DMS153 treated with DMSO at 0.1 percent for 48 hours (cell line): ENCODE results near the gene GTF2I.
"Not testable (repeated sequence)": the region's sequence is repeated elsewhere in the genome, so short reads cannot be mapped to it uniquely, and the experiment has no call there.

Source experiments
- DNase-seq: peaks from one replicate; lab custom pipeline; 2025; ENCODE audit not compliant: unreplicated experiment; lab: John Stamatoyannopoulos, UW

Gene GTF2I

GRCh38 chr7:74657692-74658177 lies at the start of gene GTF2I:
Gene GTF2I, plus strand, starts transcription at chr7:74657718. Its CDS starts 31,411 bp downstream, at chr7:74689129.
- DNase-seq: no peak

GRCh38 chr7:74612015-74612829 lies 45.3 kb upstream of the GTF2I start:
- DNase-seq: peak; percentile 17

- no peak for DNase-seq
Observed at GRCh38 chr7:74615933-74616780, 41.4 kb upstream of the GTF2I start.

- no peak for DNase-seq
Observed at GRCh38 chr7:74617180-74617744, 40.3 kb upstream of the GTF2I start.

GRCh38 chr7:74619235-74619860 lies 38.2 kb upstream of the GTF2I start:
- no peak for DNase-seq

DNA sequence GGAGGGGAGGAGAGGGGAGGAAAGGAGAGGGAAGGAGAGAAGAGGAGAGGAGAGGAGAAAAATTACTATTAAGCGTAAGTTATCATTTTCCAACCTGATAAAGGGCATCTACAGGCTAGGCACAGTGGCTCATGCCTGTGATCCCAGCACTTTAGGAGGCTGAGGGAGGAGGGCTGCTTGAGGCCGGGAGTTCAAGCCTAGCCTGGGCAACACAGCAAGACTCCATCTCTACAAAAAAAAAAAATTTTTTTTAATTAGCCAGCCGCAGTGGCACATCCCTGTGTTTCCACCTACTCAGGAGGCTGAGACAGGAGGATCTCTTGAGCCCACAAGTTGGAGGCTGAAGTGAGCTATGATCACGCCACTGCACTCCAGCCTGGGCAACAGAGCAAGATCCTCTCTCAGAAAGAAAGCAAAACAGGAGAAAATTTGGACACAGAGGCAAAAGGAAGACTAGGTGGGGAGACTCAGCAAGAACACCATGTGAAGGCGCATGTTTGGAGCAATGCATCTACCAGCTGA lies 35.2 kb upstream of the GTF2I start:
- DNase-seq: no peak

- DNase-seq: no peak
Observed at GRCh38 chr7:74623135-74623534, 34.4 kb upstream of the GTF2I start.

- DNase-seq: no peak
Observed at GRCh38 chr7:74625446-74625845, 32.1 kb upstream of the GTF2I start.

DNA sequence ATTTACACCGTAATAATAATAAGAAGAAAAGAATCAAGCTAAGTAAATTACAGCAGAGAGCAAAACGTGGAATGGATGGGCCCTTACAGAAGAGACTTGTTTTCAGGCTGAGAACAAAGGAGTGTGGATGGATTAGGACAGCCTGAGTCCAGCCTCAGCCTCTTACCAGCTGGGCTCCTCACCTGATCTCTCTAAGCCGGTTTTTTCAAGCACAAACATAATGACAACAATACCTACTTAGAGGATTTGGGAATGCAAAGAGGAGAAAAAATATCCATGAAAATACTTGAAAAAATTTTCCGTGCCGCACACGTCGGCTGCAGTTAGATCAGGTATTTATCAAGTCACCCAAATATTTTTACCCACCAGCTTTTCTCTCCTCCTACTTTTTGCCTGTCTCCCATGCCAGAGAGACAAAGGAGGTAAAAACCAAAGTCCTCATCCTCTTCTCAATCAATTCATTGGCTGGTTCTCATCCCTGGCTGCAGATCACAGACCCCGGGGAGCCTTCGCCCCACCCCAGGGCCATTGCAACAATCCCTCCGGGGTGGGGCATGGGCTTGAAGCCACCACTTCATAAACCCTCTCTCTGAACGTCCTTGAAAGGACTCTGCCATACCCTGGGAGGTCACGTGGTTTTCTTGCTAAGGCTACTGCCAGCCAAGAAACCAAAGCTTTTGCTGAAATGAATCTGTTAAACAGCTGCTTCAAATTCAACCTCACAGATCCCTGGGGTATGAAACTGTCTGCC lies 29.7 kb upstream of the GTF2I start:
- peak; percentile 33 for DNase-seq

- DNase-seq: no peak
Observed at GRCh38 chr7:74632505-74632904, 25.0 kb upstream of the GTF2I start.

GRCh38 chr7:74633451-74633921 lies 24.0 kb upstream of the GTF2I start:
- no peak for DNase-seq

DNA sequence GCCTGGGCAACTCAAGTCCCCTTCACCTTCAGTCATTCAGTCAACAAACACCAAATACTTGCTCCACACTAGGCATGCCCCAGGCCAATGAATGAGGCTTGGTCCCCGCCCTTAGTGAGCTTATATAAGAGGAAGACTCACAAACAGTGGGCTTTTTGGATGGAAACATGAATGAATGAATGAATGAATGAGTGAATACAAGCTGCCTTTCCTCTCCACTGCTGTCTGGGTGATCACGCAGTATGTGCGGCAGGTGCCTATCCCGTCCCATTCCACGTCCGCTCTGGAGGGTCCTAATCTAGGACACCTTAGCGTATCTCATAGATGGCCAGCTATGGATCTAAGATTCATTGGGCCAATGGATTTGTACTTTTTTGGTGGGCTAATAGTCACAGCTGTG lies 19.8 kb upstream of the GTF2I start:
- DNase-seq: no peak

DNA sequence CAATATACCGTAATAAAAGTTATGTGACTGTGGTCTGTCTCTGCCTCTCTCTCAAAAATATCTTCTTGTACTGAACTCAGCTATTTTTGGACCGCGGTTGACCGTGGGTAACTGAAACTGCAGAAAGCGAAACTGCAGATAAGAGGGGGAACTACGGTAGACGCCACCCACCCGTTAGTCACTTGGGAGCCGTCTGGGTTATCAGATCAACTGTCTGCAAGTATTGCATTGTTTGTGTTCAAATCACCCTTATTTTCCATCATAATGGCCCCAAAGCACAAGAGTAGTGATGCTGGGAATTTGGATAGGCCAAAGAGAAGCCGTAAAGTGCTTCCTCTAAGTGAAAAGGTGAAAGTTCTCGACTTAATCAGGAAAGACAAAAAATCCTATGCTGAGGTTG lies 7.5 kb upstream of the GTF2I start:
- DNase-seq: not testable (repeated sequence)

- DNase-seq: not testable (repeated sequence)
Observed at GRCh38 chr7:74650493-74651132, 6.9 kb upstream of the GTF2I start.

DNA sequence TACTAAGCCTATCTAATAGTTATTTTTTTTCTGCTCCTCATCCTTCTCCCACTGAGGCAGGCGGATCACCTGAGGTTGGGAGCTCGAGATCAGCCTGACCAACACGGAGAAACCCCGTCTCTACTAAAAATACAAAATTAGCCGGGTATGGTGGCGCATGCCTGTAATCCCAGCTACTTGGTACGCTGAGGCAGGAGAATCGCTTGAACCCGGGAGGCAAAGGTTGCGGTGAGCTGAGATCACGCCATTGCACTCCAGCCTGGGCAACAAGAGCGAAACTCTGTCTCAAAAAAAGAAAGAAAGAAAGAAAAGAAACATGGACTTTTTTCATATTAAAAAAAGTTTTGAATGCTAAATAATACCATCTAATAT lies 6.4 kb upstream of the GTF2I start:
- not testable (repeated sequence) for DNase-seq

- no peak for DNase-seq
Observed at GRCh38 chr7:74653686-74654181, 3.8 kb upstream of the GTF2I start.

- no peak for DNase-seq
Observed at GRCh38 chr7:74654811-74655210, 2.7 kb upstream of the GTF2I start.

DNA sequence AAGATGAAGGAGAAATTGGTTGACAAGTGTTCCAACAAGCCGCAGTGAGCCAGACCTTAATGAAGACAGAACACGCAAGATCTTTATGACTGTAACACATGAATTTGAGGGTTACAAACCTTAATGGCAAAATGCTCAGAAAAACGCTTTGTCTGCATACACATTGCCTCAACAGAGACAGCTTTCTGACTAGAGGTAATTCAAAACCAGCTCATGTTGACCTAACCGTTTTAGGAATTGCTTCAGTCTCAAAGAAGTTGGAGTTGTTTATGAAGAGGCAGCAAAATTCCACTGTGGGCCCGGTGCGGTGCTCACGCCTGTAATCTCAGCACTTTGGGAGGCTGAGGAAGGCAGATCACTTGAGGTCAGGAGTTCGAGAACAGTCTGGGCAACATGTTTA lies 2.2 kb upstream of the GTF2I start:
- DNase-seq: no peak

DNA sequence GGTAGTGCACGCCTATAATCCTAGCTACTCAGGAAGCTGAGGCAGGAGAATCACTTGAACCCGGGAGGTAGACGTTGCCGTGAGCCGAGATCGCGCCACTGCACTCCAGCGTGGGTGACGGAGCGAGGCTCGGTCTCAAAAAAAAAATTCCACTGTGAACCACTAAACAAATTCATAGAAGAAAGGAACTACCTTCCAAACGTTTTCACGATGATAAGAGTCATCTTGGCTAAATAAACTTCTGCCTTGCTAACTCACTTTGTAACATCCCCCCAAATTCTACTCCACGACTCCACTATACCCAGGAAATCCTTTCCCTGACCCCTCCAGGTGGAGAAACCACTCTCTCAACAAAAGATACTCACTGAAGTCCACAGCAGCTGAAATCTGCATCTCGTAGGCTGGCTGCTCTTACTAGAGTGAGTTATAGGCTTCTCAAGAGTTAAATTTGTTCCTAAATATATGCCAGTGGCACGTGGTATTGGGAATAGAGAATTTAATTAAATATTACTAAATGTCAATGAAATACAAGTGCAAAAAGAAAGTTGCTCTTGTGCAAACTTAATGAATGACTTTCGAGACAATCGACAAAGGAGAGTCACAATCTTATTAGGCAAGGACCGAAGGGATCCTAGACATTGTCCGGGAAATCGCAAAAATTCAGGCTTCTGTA lies 1.6 kb upstream of the GTF2I start:
- no peak for DNase-seq
